HepG2 (cell line): Measurements from ENCODE around the gene LYZ. TPM values are rescaled to one million over a fixed set of nuclear protein-coding genes. Genes with fewer than 3 reads are reported as not detected.

Experiments
- ATAC-seq: fragments of 200-7000 bp; cut with Tn5 transposase; 3 replicates; pipeline ENCODE4 v1.9.1; 2020; ENCODE audit warnings: mild to moderate bottlenecking, moderate library complexity
- BruUV-seq: library from RNA; stranded (reverse); fragments of 400-500 nt; replicated peaks from 2 replicates; lab custom pipeline; 2021; lab: Mats Ljungman, UMichigan
- CTCF ChIA-PET: fragments of 300-600 bp; formaldehyde crosslinking; extraction: SDS; loops from one replicate; lab custom pipeline; 2021; ENCODE audit warnings: low total read pairs, inconsistent platforms, low intra/inter-chr PET ratio; lab: Yijun Ruan, JAX
- POLR2A ChIA-PET: fragments of 350-600 bp; sonication (Branson Sonifier 250); formaldehyde crosslinking; loops from one replicate; lab custom pipeline; 2020; ENCODE audit warnings: antibody characterized with exemption, inconsistent platforms; lab: Yijun Ruan, JAX
- DNase-seq: peaks from one replicate; pipeline ENCODE4 v3.0.0-alpha.2; 2015; ENCODE audit warnings: low spot score
- FAIRE-seq: peaks from 3 replicates; lab custom pipeline; 2011; peaks lifted over from hg19 to GRCh38; lab: Jason Lieb, UNC
- H2AFZ ChIP-seq: one replicate; pipeline ENCODE4 v1.6.1; 2011; ENCODE audit warnings: low read length, inconsistent platforms
- H3K27ac ChIP-seq: fragments of 300-600 bp; 3 replicates; pipeline ENCODE4 v1.8.0; 2011; ENCODE audit warnings: mixed run types, mild to moderate bottlenecking, mixed read lengths, low read length, inconsistent platforms; ENCODE audit not compliant: insufficient read depth; ENCODE audit errors: extremely low read length
- H3K27me3 ChIP-seq, 2 experiments: fragments of 200-600 bp in 1 of 2; 2 replicates in 1 of 2; 3 replicates in 1 of 2; pipeline versions ENCODE4 v1.6.0 to v1.8.0; 2011; ENCODE audit warnings: low read length in 2 of 2, mild to moderate bottlenecking in 2 of 2, moderate library complexity in 2 of 2, inconsistent platforms in 1 of 2; ENCODE audit not compliant: insufficient read depth in 2 of 2, control insufficient read depth in 1 of 2
- H3K36me3 ChIP-seq, 2 experiments: fragments of 200-600 bp in 1 of 2; replicated peaks in 1 of 2; 2 replicates in 1 of 2; 3 replicates in 1 of 2; pipeline versions ENCODE4 v1.5.1 to v1.8.0; 2011; ENCODE audit warnings: low read length in 2 of 2, inconsistent platforms in 1 of 2; ENCODE audit not compliant: insufficient read depth in 2 of 2, control insufficient read depth in 1 of 2
- H3K4me1 ChIP-seq: 2 replicates; pipeline ENCODE4 v1.5.1; 2012; ENCODE audit warnings: low read length, inconsistent platforms; ENCODE audit not compliant: insufficient read depth
- H3K4me2 ChIP-seq: 2 replicates; pipeline ENCODE4 v1.6.0; 2011; ENCODE audit warnings: low read depth, low read length, inconsistent platforms
- H3K4me3 ChIP-seq, 3 experiments: fragments of 200-600 bp in 1 of 3; sonication (generic), shearing (Covaris generic) in 1 of 3; replicated peaks in 1 of 3; 2 replicates each; pipeline ENCODE4 v1.5.1; 2011 to 2016; ENCODE audit warnings: low read length in 3 of 3, inconsistent platforms in 2 of 3, low read depth in 2 of 3, mild to moderate bottlenecking in 2 of 3, control low read depth in 1 of 3, mixed read lengths in 1 of 3; ENCODE audit not compliant: insufficient read depth in 1 of 3
- H3K79me2 ChIP-seq: one replicate; pipeline ENCODE4 v1.6.1; 2011; ENCODE audit warnings: low read length, inconsistent platforms; ENCODE audit not compliant: insufficient read depth
- H3K9ac ChIP-seq: 2 replicates; pipeline ENCODE4 v1.6.0; 2011; ENCODE audit warnings: mild to moderate bottlenecking, low read depth, low read length, inconsistent platforms; ENCODE audit not compliant: insufficient read depth
- H3K9me3 ChIP-seq: 2 replicates; pipeline ENCODE4 v1.5.1; 2012; ENCODE audit warnings: mild to moderate bottlenecking, low read length
- H4K20me1 ChIP-seq: 2 replicates; pipeline ENCODE4 v1.6.0; 2011; ENCODE audit warnings: inconsistent platforms, mild to moderate bottlenecking, low read length, moderate library complexity; ENCODE audit not compliant: insufficient read depth
- ASH2L ChIP-seq: fragments of 300-600, 200-600 bp; sonication (generic); IDR thresholded peaks from 2 replicates; pipeline ENCODE4 v1.7.0; 2017; ENCODE audit warnings: low read depth, mild to moderate bottlenecking, moderate library complexity, mixed read lengths, low read length; ENCODE audit not compliant: insufficient read length
- NR2F6 ChIP-seq, 2 experiments: IDR thresholded peaks; 2 replicates each; pipeline ENCODE4 v1.6.1; 2016; ENCODE audit warnings: antibody characterized with exemption in 1 of 2, mild to moderate bottlenecking in 1 of 2
- RFX5 ChIP-seq: IDR thresholded peaks from 2 replicates; pipeline ENCODE4 v1.6.1; 2011; ENCODE audit warnings: low read depth, low read length, improper control_type of control experiment
- SIX1 ChIP-seq: sonication (generic); formaldehyde crosslinking; IDR thresholded peaks from 2 replicates; pipeline ENCODE4 v1.4.0; 2020; ENCODE audit warnings: missing genetic modification reagents, borderline replicate concordance
- SP1 ChIP-seq, 2 experiments: fragments of 450-650 bp in 1 of 2; sonication (generic) in 1 of 2; formaldehyde crosslinking in 1 of 2; IDR thresholded peaks; 2 replicates each; pipeline versions ENCODE4 v1.4.0 to v1.6.1; 2016 to 2020; ENCODE audit warnings: missing genetic modification reagents in 1 of 2
- TCF7 ChIP-seq: sonication (generic); IDR thresholded peaks from 2 replicates; pipeline ENCODE4 v1.6.1; 2016; ENCODE audit warnings: antibody characterized with exemption, low read depth
- ZGPAT ChIP-seq: IDR thresholded peaks from 2 replicates; pipeline ENCODE4 v1.6.1; 2016; ENCODE audit warnings: mild to moderate bottlenecking
- ZNF503 ChIP-seq: sonication (generic); formaldehyde crosslinking; IDR thresholded peaks from 2 replicates; pipeline ENCODE4 v1.4.0; 2020; ENCODE audit warnings: missing genetic modification reagents
- ZNF512B ChIP-seq: sonication (generic); formaldehyde crosslinking; IDR thresholded peaks from 2 replicates; pipeline ENCODE4 v1.5.1; 2020; ENCODE audit warnings: missing genetic modification reagents, mild to moderate bottlenecking, borderline replicate concordance
- ZNF687 ChIP-seq: sonication (generic); formaldehyde crosslinking; IDR thresholded peaks from 2 replicates; pipeline ENCODE4 v1.5.1; 2020; ENCODE audit warnings: mild to moderate bottlenecking, missing genetic modification reagents, moderate library complexity
- ZNF720 ChIP-seq: sonication (generic); formaldehyde crosslinking; IDR thresholded peaks from 2 replicates; pipeline ENCODE4 v1.4.0; 2020; ENCODE audit warnings: missing genetic modification reagents
- ZNF780A ChIP-seq: sonication (generic); formaldehyde crosslinking; IDR thresholded peaks from 2 replicates; pipeline ENCODE4 v1.8.0; 2022; ENCODE audit warnings: mild to moderate bottlenecking, missing genetic modification reagents, moderate library complexity
- WGBS: methylation state at CpG from one replicate; pipeline ENCODE4 v1.1.6; 2017; ENCODE audit warnings: low lambda C conversion rate; 5-methylcytosine and 5-hydroxymethylcytosine counted together
- in situ Hi-C: cut with HindIII; loops from 2 replicates; pipeline ENCODE4 v1.10.0; 2017; ENCODE audit warnings: low pct_unique_long_range_greater_than_20kb; ENCODE audit not compliant: extremely low pct_ligation_motif_present
- intact Hi-C: fragments of 100-400 bp; cut with micrococcal nuclease; formaldehyde crosslinking; loops from one replicate; pipeline ENCODE4 v1.10.0; 2022; ENCODE audit not compliant: unreplicated experiment
- polyA plus RNA-seq, 8 experiments: library from polyadenylated mRNA; depleted of rRNA in 3 of 8; stranded (reverse) in 7 of 8; unstranded in 1 of 8; fragments of >200 nt; fragmentation: Illumina TruSeq in 4 of 8; extraction: Trizol in 4 of 8; gene quantifications; 2 replicates each; pipeline versions ENCODE4 v1.2.1 to v1.2.3, GENCODE V29; 2011 to 2016; ENCODE audit warnings: low read depth in 4 of 8, missing spikeins in 1 of 8, mixed read lengths in 1 of 8; ENCODE audit not compliant: insufficient read depth in 1 of 8
- total RNA-seq, 5 experiments: library from RNA; depleted of rRNA; stranded (reverse); fragments of >200 nt; fragmentation: Illumina TruSeq; extraction: Trizol; gene quantifications; 2 replicates each; pipeline ENCODE4 v1.2.3, GENCODE V29; 2016; ENCODE audit warnings: low read depth in 1 of 5

Gene LYZ
- total and polyA plus RNA-seq, 2 of the 13 experiments (the other 11 are each of a cell fraction or from before 2014, with no cell fraction given), result 1,788 to 2,054 TPM

- ATAC-seq (peak; percentile 46), FAIRE-seq (no peak), DNase-seq (peak; percentile 77)
- no TSS peak for BruUV-seq
- Histone ChIP-seq H3K9ac (no peak overlapping the region), H3K4me2 (peak overlapping the region; percentile 26), H3K4me1 (peaks cover 96% of the 10 kb centered on the region), H3K27ac (peak overlapping the region; percentile 54), H2AFZ (no peak overlapping the region), H3K4me3 (no peak overlapping the region), H3K79me2 (no peaks in the 10 kb centered on the region), H3K27me3 (no peaks in the 10 kb centered on the region), H4K20me1 (no peaks in the 10 kb centered on the region), H3K36me3 (no peaks in the 10 kb centered on the region), H3K9me3 (no peaks in the 10 kb centered on the region)
- POLR2A ChIA-PET, result interaction anchor here (8.2 to 11.9 kb wide), 2 partner anchors 6 to 12 kb away, joined by 94 to 229 read pairs; partner anchors contain the start of gene LYZ
- intact Hi-C loops, result loop anchor here (10.0 kb wide), 1 partner anchor 183 kb away; no protein-coding TSS in a partner anchor
- in situ Hi-C loops, result no loop called here
- 67% methylated on average over 3 of the region's 3 CpGs for WGBS
- CTCF ChIA-PET, result no interaction called here
- no peak for TF ChIP-seq SP1 (IDR thresholded peaks at IDR 0.05)
- no peak for TF ChIP-seq SP1 (CRISPR knock-in tag; IDR thresholded peaks at IDR 0.05)
- TF ChIP-seq RFX5, result no peak
- TF ChIP-seq NR2F6 (IDR thresholded peaks at IDR 0.05), result peak; percentile 23; the same call in 1 of the 2 replicates
- no peak for TF ChIP-seq NR2F6 (CRISPR knock-in tag; IDR thresholded peaks at IDR 0.05)
- no peak for TF ChIP-seq ZNF780A (CRISPR knock-in tag)
- TF ChIP-seq SIX1 (CRISPR knock-in tag), result no peak
- TF ChIP-seq ZNF687 (CRISPR knock-in tag), result no peak
- peak; percentile 6 for TF ChIP-seq ASH2L
- no peak for TF ChIP-seq ZGPAT (CRISPR knock-in tag)
- no peak for TF ChIP-seq ZNF503
- peak; percentile 67 for TF ChIP-seq TCF7
- TF ChIP-seq ZNF720 (CRISPR knock-in tag), result no peak
- TF ChIP-seq ZNF512B (CRISPR knock-in tag), result no peak
Observed at GRCh38 chr12:69338120-69338859, 9.9 kb upstream of the LYZ start.
